Choroid plexus epithelial cell (primary cell): ENCODE data around the gene RYR2.

Experiments used
- DNase-seq: peaks from one replicate; pipeline ENCODE4 v3.0.0-alpha.2; 2010; ENCODE audit warnings: low read depth
- H3K4me3 ChIP-seq: 2 replicates; pipeline ENCODE4 v1.5.1; 2011; ENCODE audit warnings: low read depth, mild to moderate bottlenecking, control low read depth, low read length, moderate library complexity
- CTCF ChIP-seq: conservative IDR thresholded peaks from 2 replicates; pipeline ENCODE4 v1.5.1; 2011; ENCODE audit warnings: low read depth, mild to moderate bottlenecking, control low read depth, inconsistent platforms, low read length, moderate library complexity

RYR2 gene

DNA sequence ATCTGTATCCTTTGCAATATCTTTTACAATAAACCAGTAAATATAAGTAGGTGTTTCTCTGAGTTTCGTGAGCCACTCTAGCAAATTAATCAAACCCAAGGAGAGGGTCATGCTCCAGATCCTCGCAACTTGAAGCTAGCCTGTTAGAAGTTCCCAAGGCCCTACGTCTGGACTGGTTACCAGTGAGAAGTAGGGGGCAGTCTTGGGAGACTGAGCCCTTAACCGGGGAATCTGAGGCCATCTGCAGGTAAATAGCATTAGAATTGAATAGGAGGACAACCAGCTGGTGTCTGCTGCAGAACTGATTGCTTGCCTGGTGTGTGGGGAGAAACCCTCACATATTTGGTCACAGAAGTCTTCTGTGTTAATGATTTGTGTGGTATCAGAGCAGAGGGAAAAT is 190.5 kb downstream of the RYR2 start:
- TF ChIP-seq CTCF: no peak
- no peak for DNase-seq
- no peak overlapping the region for H3K4me3 ChIP-seq

GRCh38 chr1:237235091-237235490 is 193.1 kb downstream of the RYR2 start:
- no peak for DNase-seq
- TF ChIP-seq CTCF: no peak
- no peak overlapping the region for H3K4me3 ChIP-seq

DNA sequence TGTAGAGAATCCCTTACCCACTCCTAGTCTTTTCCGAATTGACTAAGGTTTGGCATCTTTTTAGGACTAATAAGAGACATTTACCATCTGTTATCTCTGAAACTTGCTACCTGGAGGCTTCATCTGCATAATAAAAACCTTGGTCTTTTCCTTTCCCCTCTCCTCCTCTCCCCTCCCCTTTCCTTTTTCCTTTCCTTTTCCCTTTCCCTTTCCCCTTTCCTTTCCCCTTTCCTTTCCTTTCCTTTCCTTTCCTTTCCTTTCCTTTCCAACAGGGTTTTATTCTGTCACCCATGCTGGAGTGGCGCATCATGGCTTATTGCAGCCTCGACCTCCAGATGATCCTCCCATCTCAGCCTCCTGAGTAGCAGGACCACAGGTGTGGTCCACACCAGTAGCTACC is 195.7 kb downstream of the RYR2 start:
- H3K4me3 ChIP-seq: no peak overlapping the region
- no peak for DNase-seq
- TF ChIP-seq CTCF: no peak

DNA sequence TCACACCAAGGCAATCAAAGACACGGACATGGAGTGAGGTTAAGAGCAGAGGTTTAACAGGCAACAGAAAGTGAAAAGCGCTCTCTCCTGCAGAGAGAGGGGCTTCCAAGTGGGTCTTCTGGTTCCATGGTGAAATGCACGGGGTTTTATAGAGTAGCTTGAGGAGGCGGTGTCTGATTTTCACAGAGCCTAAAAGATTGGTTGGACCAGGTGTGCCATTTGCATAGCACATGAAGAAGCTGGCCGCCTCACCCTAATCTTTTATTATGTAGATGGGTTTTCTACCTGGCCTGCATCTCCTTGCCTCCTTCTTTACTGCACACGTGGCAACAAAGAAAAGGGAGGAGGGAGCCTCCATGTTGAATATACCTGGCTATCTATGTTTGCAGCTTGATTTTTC is 197.3 kb downstream of the RYR2 start:
- no peak for TF ChIP-seq CTCF
- DNase-seq: no peak
- no peak overlapping the region for H3K4me3 ChIP-seq

DNA sequence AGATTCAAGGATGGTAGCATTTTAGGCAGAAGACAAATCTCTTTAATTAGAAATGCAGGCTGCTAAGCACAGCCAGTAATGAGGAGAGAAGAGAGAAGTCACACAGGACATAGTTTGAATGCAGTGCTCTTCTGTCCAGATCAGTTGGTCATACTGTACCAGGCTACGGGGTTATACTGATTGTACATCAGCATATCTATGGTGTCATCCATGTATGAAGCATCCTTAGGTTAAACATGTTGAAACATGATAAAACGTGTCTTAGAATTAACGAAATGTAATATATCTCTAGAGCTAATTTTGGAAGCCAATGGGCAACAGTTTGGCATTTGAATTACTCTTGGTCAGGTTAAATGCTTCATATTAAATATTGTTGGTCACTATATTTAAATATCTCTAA is 199.1 kb downstream of the RYR2 start:
- H3K4me3 ChIP-seq: no peak overlapping the region
- no peak for DNase-seq
- TF ChIP-seq CTCF: no peak

GRCh38 chr1:237244778-237245177 is 202.8 kb downstream of the RYR2 start:
- DNase-seq: no peak
- TF ChIP-seq CTCF: no peak
- H3K4me3 ChIP-seq: no peak overlapping the region

GRCh38 chr1:237247442-237247841 is 205.5 kb downstream of the RYR2 start:
- no peak for DNase-seq
- TF ChIP-seq CTCF: no peak
- no peak overlapping the region for H3K4me3 ChIP-seq
